GM12878 (cell line): ENCODE measurements around the gene PLA2G1B. TPM values are rescaled to one million over a fixed set of nuclear protein-coding genes. Genes with fewer than 3 reads are reported as not detected.
"Not testable (repeated sequence)": the region's sequence is repeated elsewhere in the genome, so short reads cannot be mapped to it uniquely, and the experiment has no call there.

Experiments
- ATAC-seq: fragments of 200-7000 bp; cut with Tn5 transposase; 3 replicates; pipeline ENCODE4 v1.9.1; 2020; ENCODE audit warnings: mild to moderate bottlenecking, moderate library complexity
- BruUV-seq: library from RNA; stranded (reverse); fragments of 400-500 nt; replicated peaks from 2 replicates; lab custom pipeline; 2021; lab: Mats Ljungman, UMichigan
- CTCF ChIA-PET: fragments of 300-600 bp; sonication (Branson Sonifier 250); formaldehyde crosslinking; extraction: SDS; loops from one replicate; lab custom pipeline; 2021; ENCODE audit warnings: inconsistent platforms; lab: Yijun Ruan, JAX
- POLR2A ChIA-PET: fragments of 350-600 bp; formaldehyde crosslinking; extraction: SDS; loops from one replicate; lab custom pipeline; 2021; ENCODE audit warnings: inconsistent platforms; lab: Charles Lee
- RAD21 ChIA-PET: fragments of 300-600 bp; sonication (Branson Sonifier 250); formaldehyde crosslinking; loops from one replicate; lab custom pipeline; 2023; ENCODE audit warnings: antibody characterized with exemption; ENCODE audit not compliant: unreplicated experiment; lab: Charles Lee
- SMC1A ChIA-PET: fragments of 300-600 bp; sonication (Branson Sonifier 250); formaldehyde crosslinking; loops from one replicate; lab custom pipeline; 2023; ENCODE audit not compliant: unreplicated experiment, uncharacterized antibody; lab: Charles Lee
- DNase-seq: peaks from one replicate; pipeline ENCODE4 v3.0.0-alpha.2; 2011; ENCODE audit warnings: low read depth, low spot score
- FAIRE-seq: peaks from 3 replicates; lab custom pipeline; 2011; peaks lifted over from hg19 to GRCh38; lab: Jason Lieb, UNC
- H2AFZ ChIP-seq: 2 replicates; pipeline ENCODE4 v1.6.0; 2011; ENCODE audit warnings: low read depth, low read length, control low read depth; ENCODE audit not compliant: control insufficient read depth
- H3K27ac ChIP-seq: 2 replicates; pipeline ENCODE4 v1.5.1; 2011; ENCODE audit warnings: control low read depth; ENCODE audit not compliant: control insufficient read depth, insufficient read depth
- H3K27me3 ChIP-seq, 2 experiments: replicated peaks in 1 of 2; 2 replicates each; pipeline versions ENCODE4 v1.6.0 to v1.6.1; 2011; ENCODE audit warnings: low read length in 1 of 2; ENCODE audit not compliant: control insufficient read depth in 2 of 2, insufficient read depth in 2 of 2
- H3K36me3 ChIP-seq, 2 experiments: 2 replicates each; pipeline ENCODE4 v1.5.1; 2011; ENCODE audit warnings: low read length in 1 of 2; ENCODE audit not compliant: control insufficient read depth in 2 of 2, insufficient read depth in 2 of 2
- H3K4me1 ChIP-seq: 2 replicates; pipeline ENCODE4 v1.6.1; 2011; ENCODE audit warnings: mild to moderate bottlenecking, low read length, moderate library complexity, mixed read lengths; ENCODE audit not compliant: control insufficient read depth, insufficient read depth
- H3K4me2 ChIP-seq: 2 replicates; pipeline ENCODE4 v1.6.0; 2011; ENCODE audit warnings: control low read depth; ENCODE audit not compliant: control insufficient read depth, insufficient read depth
- H3K4me3 ChIP-seq: fragments of 200-600 bp; sonication (generic); 2 replicates; pipeline ENCODE4 v1.5.1; 2016
- H3K79me2 ChIP-seq: 2 replicates; pipeline ENCODE4 v1.6.0; 2011; ENCODE audit warnings: low read length; ENCODE audit not compliant: control insufficient read depth, insufficient read depth
- H3K9ac ChIP-seq: 2 replicates; pipeline ENCODE4 v1.8.0; 2011; ENCODE audit warnings: low read length, control low read depth, mixed read lengths; ENCODE audit not compliant: control insufficient read depth, insufficient read depth
- H3K9me3 ChIP-seq: replicated peaks from 3 replicates; pipeline ENCODE4 v1.5.1; 2011; ENCODE audit warnings: mild to moderate bottlenecking, low read length; ENCODE audit not compliant: control insufficient read depth, insufficient read depth
- H4K20me1 ChIP-seq: 2 replicates; pipeline ENCODE4 v1.6.0; 2011; ENCODE audit not compliant: control insufficient read depth, insufficient read depth
- CTCF ChIP-seq, 3 experiments: IDR thresholded peaks in 2 of 3; conservative IDR thresholded peaks in 1 of 3; 2 replicates each; pipeline ENCODE4 v1.5.1; 2011; ENCODE audit warnings: low read depth in 3 of 3, low read length in 3 of 3, mild to moderate bottlenecking in 3 of 3, control low read depth in 2 of 3, moderate library complexity in 2 of 3, inconsistent platforms in 1 of 3, mixed read lengths in 1 of 3; ENCODE audit not compliant: control insufficient read depth in 2 of 3, insufficient read depth in 1 of 3; ENCODE audit errors: extremely low read depth in 1 of 3
- MEF2B ChIP-seq: fragments of 450-650 bp; IDR thresholded peaks from 2 replicates; pipeline ENCODE4 v1.6.1; 2018; ENCODE audit warnings: mild to moderate bottlenecking, moderate library complexity; ENCODE audit not compliant: partially characterized antibody, poor library complexity, severe bottlenecking
- RAD21 ChIP-seq: IDR thresholded peaks from 2 replicates; pipeline ENCODE4 v1.6.1; 2011; ENCODE audit warnings: mild to moderate bottlenecking, low read depth, low read length, moderate library complexity; ENCODE audit not compliant: insufficient read depth
- RUNX3 ChIP-seq: IDR thresholded peaks from 2 replicates; pipeline ENCODE4 v1.6.1; 2012; ENCODE audit warnings: low read length, inconsistent platforms
- SMC3 ChIP-seq: IDR thresholded peaks from 2 replicates; pipeline ENCODE4 v1.6.1; 2011; ENCODE audit warnings: low read length, improper control_type of control experiment, borderline replicate concordance
- ZBTB33 ChIP-seq: fragments of 450-650 bp; IDR thresholded peaks from 2 replicates; pipeline ENCODE4 v1.6.1; 2017; ENCODE audit warnings: mild to moderate bottlenecking
- WGBS: methylation state at CpG from one replicate; pipeline ENCODE4 v1.1.6; 2016; ENCODE audit warnings: low lambda C conversion rate; ENCODE audit not compliant: insufficient replicate concordance, insufficient coverage; ENCODE audit errors: missing lambda C conversion rate; 5-methylcytosine and 5-hydroxymethylcytosine counted together
- in situ Hi-C: fragments of 300-500 bp; cut with MboI; formaldehyde crosslinking; loops from 9 replicates; pipeline ENCODE4 v1.14.3; 2018; ENCODE audit warnings: mixed read lengths
- intact Hi-C: fragments of 100-400 bp; cut with micrococcal nuclease; formaldehyde crosslinking; loops from one replicate; pipeline ENCODE4 v1.14.2; 2022; ENCODE audit not compliant: unreplicated experiment
- polyA plus RNA-seq, 11 experiments: library from polyadenylated mRNA; depleted of rRNA in 4 of 11; unstranded in 6 of 11; stranded (reverse) in 5 of 11; fragments of >200 nt; fragmentation: Nextera tagmentation in 4 of 11; fragmentation: Illumina TruSeq in 1 of 11; extraction: Ambion mirVana in 4 of 11; extraction: Trizol in 1 of 11; gene quantifications; 1 replicate in 1 of 11; 2 replicates in 10 of 11; pipeline versions ENCODE4 v1.2.1 to v1.2.3, GENCODE V29; 2011 to 2016; ENCODE audit warnings: inconsistent platforms in 2 of 11, missing spikeins in 2 of 11, low read depth in 1 of 11
- total RNA-seq, 4 experiments: library from RNA; depleted of rRNA in 3 of 4; stranded (reverse); fragments of >200 nt in 3 of 4; fragmentation: Illumina TruSeq in 1 of 4; extraction: Trizol in 1 of 4; gene quantifications; 2 replicates each; pipeline versions ENCODE4 v1.2.1 to v1.2.3, GENCODE V29; 2013 to 2021

PLA2G1B gene
- total and polyA plus RNA-seq, 10 of the 15 experiments (the other 5 are each of a cell fraction or from before 2014, with no cell fraction given), result not detected

- H3K9ac ChIP-seq, FAIRE-seq, H3K4me2 ChIP-seq, H2AFZ ChIP-seq, BruUV-seq, H4K20me1 ChIP-seq, SMC1A ChIA-PET, H3K79me2 ChIP-seq, H3K27me3 ChIP-seq, H3K27ac ChIP-seq, H3K36me3 ChIP-seq, H3K4me1 ChIP-seq, H3K9me3 ChIP-seq, H3K4me3 ChIP-seq, intact Hi-C loops, ATAC-seq, in situ Hi-C loops, POLR2A ChIA-PET: not testable (repeated sequence)
- peak; percentile 4 for DNase-seq
- 2% methylated on average over 12 of the region's 12 CpGs for WGBS
- ChIA-PET RAD21 (interaction anchor here (0.7 kb wide), 1 partner anchor 107 kb away, joined by 3 read pairs; no protein-coding TSS in a partner anchor), CTCF (interaction anchor here (0.8 to 1.6 kb wide), 4 partner anchors 9 to 135 kb away, joined by 3 to 6 read pairs (median 5); no protein-coding TSS in a partner anchor)
- TF ChIP-seq CTCF (IDR thresholded peaks at IDR 0.05 in 2 of 3, conservative IDR thresholded peaks at IDR 0.05 in 1 of 3; ENCODE audit: control insufficient read depth in 2 of 3, extremely low read depth in 1 of 3, insufficient read depth in 1 of 3, low read depth in 3 of 3, low read length in 3 of 3), result peak; percentile 44 to 60 (median 45); a peak in 4 of 6 replicates
- TF ChIP-seq MEF2B, result peak; percentile 15
- TF ChIP-seq RUNX3, result peak; percentile 26; the same call in 1 of the 2 replicates
- TF ChIP-seq RAD21, result peak; percentile 51
- TF ChIP-seq SMC3, result peak; percentile 24; the same call in 1 of the 2 replicates
- peak; percentile 37; the same call in 1 of the 2 replicates for TF ChIP-seq ZBTB33
These were observed 7.9 kb upstream of the PLA2G1B start for GRCh38 chr12:120335447-120335846.
